Stimulated activated CD4-positive, alpha-beta T cell treated with anti-CD3 and anti-CD28 coated beads, Interleukin-2, amount 100 ng/mL, for 4 hours (primary cell): ENCODE measurements around the gene BAIAP2L2.
"Not testable (repeated sequence)": the region's sequence is repeated elsewhere in the genome, so short reads cannot be mapped to it uniquely, and the experiment has no call there.

Source experiments
- DNase-seq: peaks from one replicate; pipeline ENCODE4 v3.0.0-alpha.2; 2020; ENCODE audit warnings: low read depth

Gene BAIAP2L2

GRCh38 chr22:38081636-38081940 lies 28.9 kb downstream of the BAIAP2L2 start:
- no peak for DNase-seq

- DNase-seq, result no peak
These were observed 29.4 kb downstream of the BAIAP2L2 start for GRCh38 chr22:38080850-38081635.

- no peak for DNase-seq
These were observed 30.0 kb downstream of the BAIAP2L2 start for GRCh38 chr22:38080474-38080849.

GRCh38 chr22:38079804-38080203 lies 30.7 kb downstream of the BAIAP2L2 start:
- no peak for DNase-seq

GRCh38 chr22:38079208-38079607 lies 31.3 kb downstream of the BAIAP2L2 start:
- not testable (repeated sequence) for DNase-seq

GRCh38 chr22:38078046-38078840 lies 32.2 kb downstream of the BAIAP2L2 start:
- no peak for DNase-seq

- DNase-seq, result no peak
These were observed 32.9 kb downstream of the BAIAP2L2 start for GRCh38 chr22:38077595-38077994.

GRCh38 chr22:38077096-38077495 lies 33.4 kb downstream of the BAIAP2L2 start:
- DNase-seq, result no peak

- no peak for DNase-seq
These were observed 34.5 kb downstream of the BAIAP2L2 start for GRCh38 chr22:38075961-38076360.

GRCh38 chr22:38075105-38075825 lies 35.2 kb downstream of the BAIAP2L2 start:
- DNase-seq, result no peak

GRCh38 chr22:38074181-38075104 lies 36.0 kb downstream of the BAIAP2L2 start:
- no peak for DNase-seq

- DNase-seq, result no peak
These were observed 37.0 kb downstream of the BAIAP2L2 start for GRCh38 chr22:38073150-38074130.

GRCh38 chr22:38072322-38073149 lies 37.9 kb downstream of the BAIAP2L2 start:
- DNase-seq, result no peak

GRCh38 chr22:38071421-38072321 lies 38.8 kb downstream of the BAIAP2L2 start:
- no peak for DNase-seq

GRCh38 chr22:38070250-38070921 lies 40.1 kb downstream of the BAIAP2L2 start:
- no peak for DNase-seq

- DNase-seq, result no peak
These were observed 40.9 kb downstream of the BAIAP2L2 start for GRCh38 chr22:38069372-38070249.
